Fibroblast of lung (primary cell): ENCODE measurements around the gene SURF1.

Experiments used
- EZH2 ChIP-seq: IDR thresholded peaks from 2 replicates; pipeline ENCODE4 v1.5.1; 2012; ENCODE audit warnings: low read length, control low read depth, mild to moderate bottlenecking; ENCODE audit errors: missing control alignments
- TF ChIP-seq, protein P1 (sequence below), 2 donors: IDR thresholded peaks in 1 of 2; conservative IDR thresholded peaks in 1 of 2; 1 replicate in 1 of 2; 2 replicates in 1 of 2; pipeline ENCODE4 v1.5.1; 2011 to 2012; ENCODE audit warnings: low read length in 2 of 2, control low read depth in 1 of 2, inconsistent platforms in 1 of 2, low read depth in 1 of 2, mild to moderate bottlenecking in 1 of 2

DNA sequence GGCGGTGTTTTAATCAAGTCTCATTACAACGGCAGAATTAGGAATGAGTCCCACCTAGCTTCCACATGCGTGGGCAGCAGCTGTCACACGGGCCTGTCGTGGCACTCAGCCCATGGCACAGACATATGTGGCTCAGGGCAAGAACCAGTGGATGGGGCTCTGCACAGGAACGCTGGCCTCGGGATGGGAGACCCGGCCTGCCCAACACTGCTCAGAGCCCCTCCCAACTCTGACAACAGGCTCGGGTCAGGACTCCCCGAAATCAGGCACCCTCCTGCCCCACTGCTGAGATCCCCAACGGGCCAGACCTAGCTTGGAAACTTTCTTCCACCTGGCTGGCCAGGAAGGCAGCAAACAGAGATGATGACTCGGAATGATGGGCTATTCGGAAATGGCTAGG, 15.4 kb downstream of the SURF1 start:
- TF ChIP-seq, protein P1, sequence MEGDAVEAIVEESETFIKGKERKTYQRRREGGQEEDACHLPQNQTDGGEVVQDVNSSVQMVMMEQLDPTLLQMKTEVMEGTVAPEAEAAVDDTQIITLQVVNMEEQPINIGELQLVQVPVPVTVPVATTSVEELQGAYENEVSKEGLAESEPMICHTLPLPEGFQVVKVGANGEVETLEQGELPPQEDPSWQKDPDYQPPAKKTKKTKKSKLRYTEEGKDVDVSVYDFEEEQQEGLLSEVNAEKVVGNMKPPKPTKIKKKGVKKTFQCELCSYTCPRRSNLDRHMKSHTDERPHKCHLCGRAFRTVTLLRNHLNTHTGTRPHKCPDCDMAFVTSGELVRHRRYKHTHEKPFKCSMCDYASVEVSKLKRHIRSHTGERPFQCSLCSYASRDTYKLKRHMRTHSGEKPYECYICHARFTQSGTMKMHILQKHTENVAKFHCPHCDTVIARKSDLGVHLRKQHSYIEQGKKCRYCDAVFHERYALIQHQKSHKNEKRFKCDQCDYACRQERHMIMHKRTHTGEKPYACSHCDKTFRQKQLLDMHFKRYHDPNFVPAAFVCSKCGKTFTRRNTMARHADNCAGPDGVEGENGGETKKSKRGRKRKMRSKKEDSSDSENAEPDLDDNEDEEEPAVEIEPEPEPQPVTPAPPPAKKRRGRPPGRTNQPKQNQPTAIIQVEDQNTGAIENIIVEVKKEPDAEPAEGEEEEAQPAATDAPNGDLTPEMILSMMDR (conservative IDR thresholded peaks at IDR 0.05 in 1 of 2, IDR thresholded peaks at IDR 0.05 in 1 of 2; ENCODE audit: low read depth in 1 of 2, low read length in 2 of 2): no peak
- TF ChIP-seq EZH2: no peak
